HepG2 (cell line): ENCODE data around the gene TOR1AIP1. TPM values are rescaled to one million over a fixed set of nuclear protein-coding genes. Genes with fewer than 3 reads are reported as not detected.
A peak's percentile ranks its signal among the peaks of the same experiment; 100 is the strongest.

Experiments used
- ATAC-seq: fragments of 200-7000 bp; cut with Tn5 transposase; 3 replicates; pipeline ENCODE4 v1.9.1; 2020; ENCODE audit warnings: mild to moderate bottlenecking, moderate library complexity
- BruUV-seq: library from RNA; stranded (reverse); fragments of 400-500 nt; replicated peaks from 2 replicates; lab custom pipeline; 2021; lab: Mats Ljungman, UMichigan
- CTCF ChIA-PET: fragments of 300-600 bp; formaldehyde crosslinking; extraction: SDS; loops from one replicate; lab custom pipeline; 2021; ENCODE audit warnings: low total read pairs, inconsistent platforms, low intra/inter-chr PET ratio; lab: Yijun Ruan, JAX
- POLR2A ChIA-PET: fragments of 350-600 bp; sonication (Branson Sonifier 250); formaldehyde crosslinking; loops from one replicate; lab custom pipeline; 2020; ENCODE audit warnings: antibody characterized with exemption, inconsistent platforms; lab: Yijun Ruan, JAX
- DNase-seq: peaks from one replicate; pipeline ENCODE4 v3.0.0-alpha.2; 2015; ENCODE audit warnings: low spot score
- FAIRE-seq: peaks from 3 replicates; lab custom pipeline; 2011; peaks lifted over from hg19 to GRCh38; lab: Jason Lieb, UNC
- H2AFZ ChIP-seq: one replicate; pipeline ENCODE4 v1.6.1; 2011; ENCODE audit warnings: low read length, inconsistent platforms
- H3K27ac ChIP-seq: fragments of 300-600 bp; 3 replicates; pipeline ENCODE4 v1.8.0; 2011; ENCODE audit warnings: mixed run types, mild to moderate bottlenecking, mixed read lengths, low read length, inconsistent platforms; ENCODE audit not compliant: insufficient read depth; ENCODE audit errors: extremely low read length
- H3K27me3 ChIP-seq, 2 experiments: fragments of 200-600 bp in 1 of 2; 2 replicates in 1 of 2; 3 replicates in 1 of 2; pipeline versions ENCODE4 v1.6.0 to v1.8.0; 2011; ENCODE audit warnings: low read length in 2 of 2, mild to moderate bottlenecking in 2 of 2, moderate library complexity in 2 of 2, inconsistent platforms in 1 of 2; ENCODE audit not compliant: insufficient read depth in 2 of 2, control insufficient read depth in 1 of 2
- H3K36me3 ChIP-seq, 2 experiments: fragments of 200-600 bp in 1 of 2; replicated peaks in 1 of 2; 2 replicates in 1 of 2; 3 replicates in 1 of 2; pipeline versions ENCODE4 v1.5.1 to v1.8.0; 2011; ENCODE audit warnings: low read length in 2 of 2, inconsistent platforms in 1 of 2; ENCODE audit not compliant: insufficient read depth in 2 of 2, control insufficient read depth in 1 of 2
- H3K4me1 ChIP-seq: 2 replicates; pipeline ENCODE4 v1.5.1; 2012; ENCODE audit warnings: low read length, inconsistent platforms; ENCODE audit not compliant: insufficient read depth
- H3K4me2 ChIP-seq: 2 replicates; pipeline ENCODE4 v1.6.0; 2011; ENCODE audit warnings: low read depth, low read length, inconsistent platforms
- H3K4me3 ChIP-seq, 3 experiments: fragments of 200-600 bp in 1 of 3; sonication (generic), shearing (Covaris generic) in 1 of 3; replicated peaks in 1 of 3; 2 replicates each; pipeline ENCODE4 v1.5.1; 2011 to 2016; ENCODE audit warnings: low read length in 3 of 3, inconsistent platforms in 2 of 3, low read depth in 2 of 3, mild to moderate bottlenecking in 2 of 3, control low read depth in 1 of 3, mixed read lengths in 1 of 3; ENCODE audit not compliant: insufficient read depth in 1 of 3
- H3K79me2 ChIP-seq: one replicate; pipeline ENCODE4 v1.6.1; 2011; ENCODE audit warnings: low read length, inconsistent platforms; ENCODE audit not compliant: insufficient read depth
- H3K9ac ChIP-seq: 2 replicates; pipeline ENCODE4 v1.6.0; 2011; ENCODE audit warnings: mild to moderate bottlenecking, low read depth, low read length, inconsistent platforms; ENCODE audit not compliant: insufficient read depth
- H3K9me3 ChIP-seq: 2 replicates; pipeline ENCODE4 v1.5.1; 2012; ENCODE audit warnings: mild to moderate bottlenecking, low read length
- H4K20me1 ChIP-seq: 2 replicates; pipeline ENCODE4 v1.6.0; 2011; ENCODE audit warnings: inconsistent platforms, mild to moderate bottlenecking, low read length, moderate library complexity; ENCODE audit not compliant: insufficient read depth
- ARNT2 ChIP-seq: sonication (generic); formaldehyde crosslinking; IDR thresholded peaks from 2 replicates; pipeline ENCODE4 v1.8.0; 2022; ENCODE audit warnings: mild to moderate bottlenecking, low read depth, missing genetic modification reagents, moderate library complexity
- ATF7 ChIP-seq, 2 experiments: fragments of 450-650 bp in 1 of 2; sonication (generic) in 1 of 2; formaldehyde crosslinking in 1 of 2; IDR thresholded peaks; 2 replicates each; pipeline versions ENCODE4 v1.4.0 to v1.6.1; 2016 to 2020; ENCODE audit warnings: antibody characterized with exemption in 1 of 2, mild to moderate bottlenecking in 1 of 2, missing genetic modification reagents in 1 of 2
- BRCA1 ChIP-seq: sonication (generic); formaldehyde crosslinking; IDR thresholded peaks from 2 replicates; pipeline ENCODE4 v1.4.0; 2020; ENCODE audit warnings: missing genetic modification reagents
- CEBPG ChIP-seq: IDR thresholded peaks from 2 replicates; pipeline ENCODE4 v1.6.1; 2016
- EEA1 ChIP-seq: sonication (generic); formaldehyde crosslinking; IDR thresholded peaks from 2 replicates; pipeline ENCODE4 v1.5.1; 2020; ENCODE audit warnings: mild to moderate bottlenecking, missing genetic modification reagents, borderline replicate concordance
- ELF3 ChIP-seq: IDR thresholded peaks from 2 replicates; pipeline ENCODE4 v1.6.1; 2016; ENCODE audit warnings: missing genetic modification reagents, missing compliant biosample characterization
- HDAC2 ChIP-seq: sonication (generic); formaldehyde crosslinking; IDR thresholded peaks from 2 replicates; pipeline ENCODE4 v1.4.0; 2020; ENCODE audit warnings: missing genetic modification reagents
- HMG20A ChIP-seq: IDR thresholded peaks from 2 replicates; pipeline ENCODE4 v1.6.1; 2016; ENCODE audit warnings: borderline replicate concordance
- KDM1A ChIP-seq: IDR thresholded peaks from 2 replicates; pipeline ENCODE4 v1.6.1; 2016; ENCODE audit warnings: missing compliant biosample characterization
- KLF16 ChIP-seq, 2 experiments: sonication (generic) in 1 of 2; formaldehyde crosslinking in 1 of 2; IDR thresholded peaks; 2 replicates each; pipeline versions ENCODE4 v1.6.1 to v1.8.0; 2016 to 2023; ENCODE audit warnings: missing genetic modification reagents in 2 of 2, missing compliant biosample characterization in 1 of 2
- KLF6 ChIP-seq: IDR thresholded peaks from 2 replicates; pipeline ENCODE4 v1.8.0; 2016; ENCODE audit warnings: missing biosample characterization, missing genetic modification reagents
- MED1 ChIP-seq: sonication (generic); formaldehyde crosslinking; IDR thresholded peaks from 2 replicates; pipeline ENCODE4 v1.4.0; 2020; ENCODE audit warnings: missing genetic modification reagents
- MIER3 ChIP-seq: IDR thresholded peaks from 2 replicates; pipeline ENCODE4 v1.6.1; 2016; ENCODE audit warnings: missing compliant biosample characterization, borderline replicate concordance
- REXO4 ChIP-seq: sonication (generic); formaldehyde crosslinking; IDR thresholded peaks from 2 replicates; pipeline ENCODE4 v1.8.0; 2022; ENCODE audit warnings: missing genetic modification reagents, mild to moderate bottlenecking, borderline replicate concordance
- SAP130 ChIP-seq: IDR thresholded peaks from 2 replicates; pipeline ENCODE4 v1.6.1; 2016; ENCODE audit warnings: low read depth
- SOX13 ChIP-seq, 3 experiments: fragments of 450-650 bp in 1 of 3; sonication (generic) in 1 of 3; formaldehyde crosslinking in 1 of 3; IDR thresholded peaks in 2 of 3; conservative IDR thresholded peaks in 1 of 3; 2 replicates each; pipeline versions ENCODE4 v1.5.0 to v1.6.1; 2016 to 2020; ENCODE audit warnings: antibody characterized with exemption in 1 of 3, mild to moderate bottlenecking in 1 of 3, missing compliant biosample characterization in 1 of 3, missing genetic modification reagents in 1 of 3, moderate library complexity in 1 of 3
- ZNF7 ChIP-seq: IDR thresholded peaks from 2 replicates; pipeline ENCODE4 v1.6.1; 2016; ENCODE audit warnings: missing biosample characterization, missing genetic modification reagents
- WGBS: methylation state at CpG from one replicate; pipeline ENCODE4 v1.1.6; 2017; ENCODE audit warnings: low lambda C conversion rate; 5-methylcytosine and 5-hydroxymethylcytosine counted together
- in situ Hi-C: cut with HindIII; loops from 2 replicates; pipeline ENCODE4 v1.10.0; 2017; ENCODE audit warnings: low pct_unique_long_range_greater_than_20kb; ENCODE audit not compliant: extremely low pct_ligation_motif_present
- intact Hi-C: fragments of 100-400 bp; cut with micrococcal nuclease; formaldehyde crosslinking; loops from one replicate; pipeline ENCODE4 v1.10.0; 2022; ENCODE audit not compliant: unreplicated experiment
- polyA plus RNA-seq, 8 experiments: library from polyadenylated mRNA; depleted of rRNA in 3 of 8; stranded (reverse) in 7 of 8; unstranded in 1 of 8; fragments of >200 nt; fragmentation: Illumina TruSeq in 4 of 8; extraction: Trizol in 4 of 8; gene quantifications; 2 replicates each; pipeline versions ENCODE4 v1.2.1 to v1.2.3, GENCODE V29; 2011 to 2016; ENCODE audit warnings: low read depth in 4 of 8, missing spikeins in 1 of 8, mixed read lengths in 1 of 8; ENCODE audit not compliant: insufficient read depth in 1 of 8
- total RNA-seq, 5 experiments: library from RNA; depleted of rRNA; stranded (reverse); fragments of >200 nt; fragmentation: Illumina TruSeq; extraction: Trizol; gene quantifications; 2 replicates each; pipeline ENCODE4 v1.2.3, GENCODE V29; 2016; ENCODE audit warnings: low read depth in 1 of 5
- TF ChIP-seq, protein P1 (sequence below): fragments of 450-650 bp; IDR thresholded peaks from 2 replicates; pipeline ENCODE4 v1.6.1; 2017; ENCODE audit warnings: mild to moderate bottlenecking
- TF ChIP-seq, protein P2 (sequence below): sonication (generic); formaldehyde crosslinking; IDR thresholded peaks from 2 replicates; pipeline ENCODE4 v1.8.1; 2023; ENCODE audit warnings: missing genetic modification reagents, mild to moderate bottlenecking, borderline replicate concordance

TOR1AIP1 gene
- total and polyA plus RNA-seq, 2 of the 13 experiments (the other 11 are each of a cell fraction or from before 2014, with no cell fraction given) = 15.6 to 29.0 TPM

DNA sequence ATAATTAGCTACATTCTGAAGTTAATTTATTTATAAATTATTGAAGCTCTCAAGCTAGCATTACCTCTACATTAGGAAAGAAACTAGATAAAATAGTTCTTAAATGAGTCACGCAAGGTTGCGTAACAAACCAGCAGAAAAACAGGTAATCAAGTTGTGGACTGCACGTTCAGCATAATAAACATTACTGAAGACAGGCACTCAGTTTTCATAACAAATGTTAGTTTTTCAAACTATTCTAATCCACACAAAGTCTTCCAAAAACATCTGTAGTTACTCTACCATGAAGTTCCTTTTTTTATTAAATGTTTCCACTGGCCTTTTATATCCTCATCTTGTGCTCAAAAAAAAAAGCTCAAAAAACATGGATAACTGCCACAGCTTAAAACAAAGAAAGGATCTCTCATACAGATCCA is 5.8 kb upstream of the TOR1AIP1 start:
- DNase-seq (peak; percentile 73), FAIRE-seq (no peak), ATAC-seq (no peak)
- Histone ChIP-seq H3K9me3 (no peaks in the 10 kb centered on the region), H3K4me2 (peak overlapping the region; percentile 85), H3K9ac (peak overlapping the region; percentile 85), H3K4me3 (peak overlapping the region; percentile 75 to 96 (median 83); a peak in 5 of 6 replicates), H3K4me1 (peaks cover 58% of the 10 kb centered on the region), H3K79me2 (peaks cover 66% of the 10 kb centered on the region), H4K20me1 (peaks cover 54% of the 10 kb centered on the region), H3K27ac (peak overlapping the region; percentile 53), H2AFZ (no peak overlapping the region), H3K36me3 (peaks cover 3 to 10% of the 10 kb centered on the region in 2 experiments; a peak in 4 of 5 replicates), H3K27me3 (no peaks in the 10 kb centered on the region)
- ChIA-PET POLR2A (no interaction called here), CTCF (no interaction called here)
- intact Hi-C loops (no loop called here), in situ Hi-C loops (loop anchor here (10.0 kb wide), 1 partner anchor 288 kb away; no protein-coding TSS in a partner anchor)
- WGBS = 9% methylated on average over 3 of the region's 3 CpGs
- no TSS peak for BruUV-seq
- peak; percentile 79 for TF ChIP-seq SAP130 (CRISPR knock-in tag)
- TF ChIP-seq MIER3 (CRISPR knock-in tag) = peak; percentile 38; the same call in 1 of the 2 replicates
- TF ChIP-seq, protein P1, sequence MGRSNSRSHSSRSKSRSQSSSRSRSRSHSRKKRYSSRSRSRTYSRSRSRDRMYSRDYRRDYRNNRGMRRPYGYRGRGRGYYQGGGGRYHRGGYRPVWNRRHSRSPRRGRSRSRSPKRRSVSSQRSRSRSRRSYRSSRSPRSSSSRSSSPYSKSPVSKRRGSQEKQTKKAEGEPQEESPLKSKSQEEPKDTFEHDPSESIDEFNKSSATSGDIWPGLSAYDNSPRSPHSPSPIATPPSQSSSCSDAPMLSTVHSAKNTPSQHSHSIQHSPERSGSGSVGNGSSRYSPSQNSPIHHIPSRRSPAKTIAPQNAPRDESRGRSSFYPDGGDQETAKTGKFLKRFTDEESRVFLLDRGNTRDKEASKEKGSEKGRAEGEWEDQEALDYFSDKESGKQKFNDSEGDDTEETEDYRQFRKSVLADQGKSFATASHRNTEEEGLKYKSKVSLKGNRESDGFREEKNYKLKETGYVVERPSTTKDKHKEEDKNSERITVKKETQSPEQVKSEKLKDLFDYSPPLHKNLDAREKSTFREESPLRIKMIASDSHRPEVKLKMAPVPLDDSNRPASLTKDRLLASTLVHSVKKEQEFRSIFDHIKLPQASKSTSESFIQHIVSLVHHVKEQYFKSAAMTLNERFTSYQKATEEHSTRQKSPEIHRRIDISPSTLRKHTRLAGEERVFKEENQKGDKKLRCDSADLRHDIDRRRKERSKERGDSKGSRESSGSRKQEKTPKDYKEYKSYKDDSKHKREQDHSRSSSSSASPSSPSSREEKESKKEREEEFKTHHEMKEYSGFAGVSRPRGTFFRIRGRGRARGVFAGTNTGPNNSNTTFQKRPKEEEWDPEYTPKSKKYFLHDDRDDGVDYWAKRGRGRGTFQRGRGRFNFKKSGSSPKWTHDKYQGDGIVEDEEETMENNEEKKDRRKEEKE = no peak
- TF ChIP-seq KDM1A (CRISPR knock-in tag) = no peak
- peak; percentile 50; the same call in 1 of the 2 replicates for TF ChIP-seq HMG20A
- TF ChIP-seq EEA1 (CRISPR knock-in tag) = no peak
- TF ChIP-seq SOX13 (IDR thresholded peaks at IDR 0.05) = no peak
- peak in 1 of 2 experiments; percentile 43; a peak in 1 of 4 replicates for TF ChIP-seq SOX13 (CRISPR knock-in tag; conservative IDR thresholded peaks at IDR 0.05 in 1 of 2, IDR thresholded peaks at IDR 0.05 in 1 of 2)
- TF ChIP-seq MED1 (CRISPR knock-in tag) = peak; percentile 39; the same call in 1 of the 2 replicates
- TF ChIP-seq HDAC2 (CRISPR knock-in tag) = no peak
- TF ChIP-seq ATF7 (IDR thresholded peaks at IDR 0.05) = no peak
- no peak for TF ChIP-seq ATF7 (CRISPR knock-in tag; IDR thresholded peaks at IDR 0.05)
- TF ChIP-seq KLF6 = 0 out of 2 replicates have a peak, but pooled peaks have one; percentile 50
- TF ChIP-seq REXO4 (CRISPR knock-in tag) = no peak
- TF ChIP-seq ARNT2 (CRISPR knock-in tag) = no peak
- TF ChIP-seq BRCA1 (CRISPR knock-in tag) = no peak
- peak; percentile 55; the same call in 1 of the 2 replicates for TF ChIP-seq ELF3 (CRISPR knock-in tag)
- no peak for TF ChIP-seq ZNF7 (CRISPR knock-in tag)
- TF ChIP-seq, protein P2, sequence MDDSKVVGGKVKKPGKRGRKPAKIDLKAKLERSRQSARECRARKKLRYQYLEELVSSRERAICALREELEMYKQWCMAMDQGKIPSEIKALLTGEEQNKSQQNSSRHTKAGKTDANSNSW = no peak
- TF ChIP-seq KLF16 (CRISPR knock-in tag; IDR thresholded peaks at IDR 0.05) = 0 out of 4 replicates have a peak, but pooled peaks of 1 of the 2 experiments have one; percentile 43
- TF ChIP-seq CEBPG = peak; percentile 96
